Keratinocyte (primary cell): ENCODE data around the gene NUMBL. TPM values are rescaled to one million over a fixed set of nuclear protein-coding genes. Genes with fewer than 3 reads are reported as not detected.

Experiments used
- DNase-seq: peaks from one replicate; pipeline ENCODE4 v3.0.0-alpha.2; 2011; ENCODE audit warnings: low read depth, missing footprints, low spot score
- FAIRE-seq: peaks from 2 replicates; lab custom pipeline; 2011; peaks lifted over from hg19 to GRCh38; lab: Jason Lieb, UNC
- H2AFZ ChIP-seq: 2 replicates; pipeline ENCODE4 v1.6.0; 2012; ENCODE audit warnings: low read length, control low read depth, inconsistent platforms; ENCODE audit not compliant: control insufficient read depth
- H3K27ac ChIP-seq: 2 replicates; pipeline ENCODE4 v1.5.1; 2011; ENCODE audit warnings: low read length; ENCODE audit not compliant: control insufficient read depth, insufficient read depth
- H3K27me3 ChIP-seq: 3 replicates; pipeline ENCODE4 v1.6.0; 2011; ENCODE audit warnings: low read length; ENCODE audit not compliant: control insufficient read depth, insufficient read depth; ENCODE audit errors: extremely low read depth
- H3K36me3 ChIP-seq, 2 experiments: 2 replicates in 1 of 2; 3 replicates in 1 of 2; pipeline ENCODE4 v1.5.1; 2011; ENCODE audit warnings: low read length in 2 of 2, mild to moderate bottlenecking in 1 of 2; ENCODE audit not compliant: control insufficient read depth in 2 of 2, insufficient read depth in 2 of 2; ENCODE audit errors: extremely low read depth in 1 of 2
- H3K4me1 ChIP-seq: 3 replicates; pipeline ENCODE4 v1.5.1; 2011; ENCODE audit warnings: low read length; ENCODE audit not compliant: control insufficient read depth, insufficient read depth; ENCODE audit errors: extremely low read depth
- H3K4me2 ChIP-seq: 3 replicates; pipeline ENCODE4 v1.6.0; 2011; ENCODE audit warnings: low read depth, low read length; ENCODE audit not compliant: control insufficient read depth, insufficient read depth; ENCODE audit errors: extremely low read depth
- H3K4me3 ChIP-seq, 3 experiments: fragments of 200-600 bp in 1 of 3; sonication (generic) in 1 of 3; 2 replicates in 2 of 3; 3 replicates in 1 of 3; pipeline ENCODE4 v1.5.1; 2011 to 2016; ENCODE audit warnings: low read length in 3 of 3, mild to moderate bottlenecking in 3 of 3, control low read depth in 2 of 3, inconsistent platforms in 1 of 3, low read depth in 1 of 3, mixed read lengths in 1 of 3, mixed run types in 1 of 3, moderate library complexity in 1 of 3; ENCODE audit not compliant: control insufficient read depth in 2 of 3, insufficient read depth in 2 of 3; ENCODE audit errors: extremely low read depth in 1 of 3
- H3K79me2 ChIP-seq: 2 replicates; pipeline ENCODE4 v1.6.0; 2012; ENCODE audit warnings: low read length; ENCODE audit not compliant: control insufficient read depth, insufficient read depth
- H3K9ac ChIP-seq: 3 replicates; pipeline ENCODE4 v1.6.0; 2011; ENCODE audit warnings: low read length; ENCODE audit not compliant: control insufficient read depth, insufficient read depth; ENCODE audit errors: extremely low read depth
- H3K9me1 ChIP-seq: 3 replicates; pipeline ENCODE4 v1.6.0; 2011; ENCODE audit warnings: low read length; ENCODE audit not compliant: control insufficient read depth, insufficient read depth; ENCODE audit errors: extremely low read depth
- H3K9me3 ChIP-seq: 2 replicates; pipeline ENCODE4 v1.5.1; 2012; ENCODE audit warnings: low read depth, low read length; ENCODE audit not compliant: control insufficient read depth
- H4K20me1 ChIP-seq: 3 replicates; pipeline ENCODE4 v1.6.0; 2011; ENCODE audit warnings: low read length; ENCODE audit not compliant: control insufficient read depth, insufficient read depth; ENCODE audit errors: extremely low read depth
- CTCF ChIP-seq, 3 experiments: IDR thresholded peaks in 1 of 3; conservative IDR thresholded peaks in 1 of 3; optimal IDR thresholded peaks in 1 of 3; 2 replicates in 2 of 3; 3 replicates in 1 of 3; pipeline versions ENCODE3 to v1.5.1; 2011; ENCODE audit warnings: low read length in 3 of 3, mild to moderate bottlenecking in 3 of 3, moderate library complexity in 2 of 3, control low read depth in 1 of 3, inconsistent platforms in 1 of 3; ENCODE audit not compliant: insufficient read depth in 2 of 3; ENCODE audit errors: extremely low read depth in 1 of 3
- EZH2 ChIP-seq: IDR thresholded peaks from one replicate; pipeline ENCODE4 v1.6.1; 2012; ENCODE audit warnings: inconsistent platforms, mild to moderate bottlenecking, low read length, moderate library complexity
- dilution Hi-C: fragments of 300-500 bp; cut with MboI; formaldehyde crosslinking; loops from one replicate; pipeline ENCODE4 v1.7.0; 2020; ENCODE audit warnings: low sequenced_read_pairs; ENCODE audit not compliant: extremely low pct_ligation_motif_present
- polyA plus RNA-seq, 5 experiments: library from polyadenylated mRNA; depleted of rRNA in 3 of 5; stranded (reverse) in 3 of 5; stranded (forward) in 1 of 5; unstranded in 1 of 5; fragments of >200 nt; gene quantifications; 1 replicate in 1 of 5; 2 replicates in 3 of 5; 3 replicates in 1 of 5; pipeline versions ENCODE4 v1.2.1 to v1.2.3, GENCODE V29; 2011 to 2012; ENCODE audit warnings: missing spikeins in 2 of 5, low read depth in 1 of 5, low replicate concordance in 1 of 5

The NUMBL gene
- polyA plus RNA-seq, 1 donor (not counting 4 experiments of a cell fraction or from before 2014, with no cell fraction given), result 5.7 TPM

GRCh38 chr19:40629346-40629745 is 61.1 kb downstream of the NUMBL start:
- Histone ChIP-seq H3K9ac (no peak overlapping the region), H3K27me3 (no peaks in the 10 kb centered on the region), H3K4me2 (no peak overlapping the region), H3K79me2 (no peaks in the 10 kb centered on the region), H2AFZ (no peak overlapping the region), H3K27ac (no peak overlapping the region), H3K4me3 (no peak overlapping the region), H3K36me3 (peaks cover 23 to 24% of the 10 kb centered on the region in 2 experiments), H3K9me1 (peaks cover 3% of the 10 kb centered on the region), H4K20me1 (no peaks in the 10 kb centered on the region), H3K9me3 (no peaks in the 10 kb centered on the region), H3K4me1 (peaks cover 13% of the 10 kb centered on the region)
- dilution Hi-C loops, result no loop called here
- no peak for TF ChIP-seq EZH2
- TF ChIP-seq CTCF (optimal IDR thresholded peaks at IDR 0.05 in 1 of 3, IDR thresholded peaks at IDR 0.05 in 1 of 3, conservative IDR thresholded peaks at IDR 0.05 in 1 of 3; ENCODE audit: extremely low read depth in 1 of 3, insufficient read depth in 2 of 3, low read length in 3 of 3), result no peak
- DNase-seq (no peak), FAIRE-seq (no peak)

GRCh38 chr19:40627486-40628279 is 62.8 kb downstream of the NUMBL start:
- no peak for TF ChIP-seq EZH2
- no peak for TF ChIP-seq CTCF (optimal IDR thresholded peaks at IDR 0.05 in 1 of 3, IDR thresholded peaks at IDR 0.05 in 1 of 3, conservative IDR thresholded peaks at IDR 0.05 in 1 of 3; ENCODE audit: extremely low read depth in 1 of 3, insufficient read depth in 2 of 3, low read length in 3 of 3)
- no peaks in the 10 kb centered on the region for H3K27me3 ChIP-seq

More at GRCh38 chr19:40627486-40628279, 62.8 kb downstream of the NUMBL start:
- Histone ChIP-seq H3K4me2 (no peak overlapping the region), H3K9me3 (no peaks in the 10 kb centered on the region), H4K20me1 (no peaks in the 10 kb centered on the region), H3K9me1 (no peaks in the 10 kb centered on the region), H3K36me3 (peaks cover 28 to 30% of the 10 kb centered on the region in 2 experiments), H2AFZ (no peak overlapping the region), H3K4me1 (peaks cover 4% of the 10 kb centered on the region), H3K9ac (no peak overlapping the region), H3K4me3 (no peak overlapping the region), H3K27ac (no peak overlapping the region), H3K79me2 (no peaks in the 10 kb centered on the region)
- dilution Hi-C loops, result no loop called here
- DNase-seq (no peak), FAIRE-seq (no peak)
